GM21423 (cell line): Measurements from ENCODE around the gene MERTK.
"Not testable (repeated sequence)": the region's sequence is repeated elsewhere in the genome, so short reads cannot be mapped to it uniquely, and the experiment has no call there.

Experiments
- ATAC-seq: cut with Tn5 transposase; IDR thresholded peaks from one replicate; pipeline ENCODE4 v1.9.1; 2021; ENCODE audit warnings: mild to moderate bottlenecking, moderate library complexity; ENCODE audit not compliant: unreplicated experiment

The MERTK gene

DNA sequence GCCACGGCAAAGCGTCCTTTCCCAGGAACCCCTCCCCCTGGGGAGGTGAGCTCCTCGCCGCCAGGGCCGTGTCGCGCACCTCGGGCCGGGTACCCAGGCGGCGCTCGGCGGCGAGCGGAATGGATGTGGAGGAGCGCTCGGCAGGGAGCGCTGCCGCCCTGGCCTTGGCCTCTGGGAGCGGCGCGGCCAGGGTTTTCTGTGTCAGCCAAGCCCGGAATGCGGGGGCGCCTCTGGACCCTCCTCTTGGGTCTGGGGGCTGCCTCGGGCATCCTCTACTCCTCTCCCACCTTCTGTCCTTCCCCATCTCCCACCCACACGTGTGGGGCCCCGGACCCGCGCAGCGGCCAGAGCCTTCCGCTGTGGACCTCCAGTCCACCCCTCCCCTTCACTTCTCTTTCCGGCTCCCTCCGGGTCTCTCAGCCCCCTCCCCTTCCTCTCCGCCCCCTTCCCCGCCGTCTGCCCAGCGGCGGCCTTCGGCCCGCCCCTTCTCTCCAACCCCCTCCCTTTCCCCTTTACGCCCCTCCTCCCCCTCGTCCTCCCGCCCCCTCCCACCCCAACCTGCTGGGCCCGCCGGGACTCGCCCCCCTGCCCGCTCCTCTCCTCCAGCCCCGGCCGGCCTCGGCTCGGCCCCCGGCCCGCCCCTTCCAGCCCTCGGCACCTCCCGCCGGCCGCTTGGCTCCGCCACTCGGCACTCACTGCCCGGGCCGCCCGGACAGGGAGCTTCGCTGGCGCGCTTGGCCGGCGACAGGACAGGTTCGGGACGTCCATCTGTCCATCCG is at the start of gene MERTK:
MERTK (plus strand) TSS at position 684 of the 779 bp plus-strand sequence. CDS start 129 bp downstream, outside the sequence.
- ATAC-seq: peak; percentile 67

DNA sequence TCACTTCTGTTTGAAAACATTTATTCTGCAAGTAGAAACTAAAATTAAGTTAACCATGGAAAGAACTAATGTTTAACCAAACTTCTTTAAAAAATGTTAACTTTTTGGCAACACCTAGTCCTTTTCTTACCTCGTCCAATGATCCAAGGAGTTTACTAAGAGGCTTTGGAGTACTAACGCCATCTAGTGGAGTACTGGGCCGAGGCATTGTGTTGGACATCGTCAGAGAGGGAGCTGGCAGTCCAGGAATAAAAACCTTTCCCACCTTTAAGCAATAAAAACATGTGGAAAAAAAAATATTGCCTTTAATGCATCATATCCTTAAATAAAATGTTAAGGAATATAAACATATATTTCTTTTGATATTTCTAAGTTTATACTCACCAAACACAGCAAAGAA is 47.8 kb upstream of the MERTK start:
- ATAC-seq: not testable (repeated sequence)

DNA sequence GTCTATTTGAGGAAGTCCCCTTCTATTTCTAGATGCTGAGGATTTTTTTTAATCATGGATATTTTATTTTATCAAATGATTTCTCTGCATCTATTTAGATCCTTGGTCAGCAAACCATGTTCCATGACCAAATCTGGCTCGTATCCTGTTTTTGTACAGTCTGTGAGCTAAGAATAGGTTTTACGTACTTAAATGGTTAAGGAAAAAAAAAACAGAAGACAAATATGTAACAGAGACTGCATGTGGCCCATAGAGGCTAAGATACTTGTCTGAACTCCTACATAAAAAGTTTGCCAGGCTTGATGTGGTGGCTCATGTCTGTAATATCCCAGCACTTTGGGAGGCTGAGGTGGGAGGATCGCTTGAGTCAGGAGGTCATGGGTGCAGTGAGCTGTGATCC is 45.9 kb upstream of the MERTK start:
- ATAC-seq: not testable (repeated sequence)

DNA sequence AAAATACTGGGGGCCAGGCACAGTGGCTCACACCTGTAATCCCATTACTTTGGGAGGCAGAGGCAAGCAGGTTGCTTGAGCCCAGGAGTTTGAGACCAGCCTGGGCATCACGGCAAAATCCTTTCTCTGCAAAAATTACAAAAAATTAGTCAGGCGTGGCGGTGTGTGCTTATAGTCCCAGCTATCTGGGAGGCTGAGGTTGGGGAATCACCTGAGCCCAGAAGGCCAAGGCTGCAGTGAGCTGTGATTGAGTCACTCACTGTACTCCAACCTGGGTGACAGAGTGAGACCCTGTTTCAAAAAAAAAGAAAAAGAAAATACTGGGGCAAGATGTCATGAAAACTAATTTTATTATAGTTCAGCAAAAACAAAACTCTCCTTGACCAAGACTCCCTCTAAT is 38.4 kb upstream of the MERTK start:
- ATAC-seq: not testable (repeated sequence)

DNA sequence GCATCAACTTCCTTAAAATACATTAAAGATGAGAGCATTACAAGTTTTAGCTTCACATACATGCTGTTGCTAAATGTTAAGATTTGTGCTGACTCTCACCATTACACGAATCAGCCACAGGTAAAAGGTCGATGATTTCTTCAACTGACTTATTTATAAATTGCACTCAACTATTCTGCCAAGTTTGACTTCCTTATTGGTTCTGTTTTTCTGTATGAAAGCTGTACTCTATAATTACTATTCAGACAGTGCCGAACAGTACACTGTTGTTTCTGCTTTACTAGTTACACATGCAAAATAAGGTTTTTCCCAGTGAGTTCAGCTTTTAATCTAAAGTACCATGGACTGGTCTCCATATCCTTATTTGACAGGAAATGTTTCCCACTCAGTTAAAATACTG is 33.3 kb upstream of the MERTK start:
- not testable (repeated sequence) for ATAC-seq

DNA sequence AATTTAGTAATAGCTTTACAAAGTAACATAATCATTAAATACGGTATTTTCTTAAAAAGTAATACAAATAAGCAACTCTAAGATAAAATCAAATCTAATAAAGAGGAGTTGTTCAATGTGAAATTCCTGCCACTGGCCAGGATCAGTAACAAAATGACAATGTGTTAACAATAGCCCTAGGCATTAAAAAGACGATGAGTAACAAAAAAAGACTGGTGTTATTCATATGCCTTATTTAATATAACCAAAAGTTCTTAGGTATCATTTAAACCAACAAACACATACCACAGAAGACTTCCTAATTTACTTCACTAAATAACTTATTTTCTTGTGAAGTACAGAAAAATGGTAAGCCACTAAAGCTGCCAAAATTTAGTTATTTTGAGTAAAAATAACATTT is 25.6 kb upstream of the MERTK start:
- not testable (repeated sequence) for ATAC-seq

DNA sequence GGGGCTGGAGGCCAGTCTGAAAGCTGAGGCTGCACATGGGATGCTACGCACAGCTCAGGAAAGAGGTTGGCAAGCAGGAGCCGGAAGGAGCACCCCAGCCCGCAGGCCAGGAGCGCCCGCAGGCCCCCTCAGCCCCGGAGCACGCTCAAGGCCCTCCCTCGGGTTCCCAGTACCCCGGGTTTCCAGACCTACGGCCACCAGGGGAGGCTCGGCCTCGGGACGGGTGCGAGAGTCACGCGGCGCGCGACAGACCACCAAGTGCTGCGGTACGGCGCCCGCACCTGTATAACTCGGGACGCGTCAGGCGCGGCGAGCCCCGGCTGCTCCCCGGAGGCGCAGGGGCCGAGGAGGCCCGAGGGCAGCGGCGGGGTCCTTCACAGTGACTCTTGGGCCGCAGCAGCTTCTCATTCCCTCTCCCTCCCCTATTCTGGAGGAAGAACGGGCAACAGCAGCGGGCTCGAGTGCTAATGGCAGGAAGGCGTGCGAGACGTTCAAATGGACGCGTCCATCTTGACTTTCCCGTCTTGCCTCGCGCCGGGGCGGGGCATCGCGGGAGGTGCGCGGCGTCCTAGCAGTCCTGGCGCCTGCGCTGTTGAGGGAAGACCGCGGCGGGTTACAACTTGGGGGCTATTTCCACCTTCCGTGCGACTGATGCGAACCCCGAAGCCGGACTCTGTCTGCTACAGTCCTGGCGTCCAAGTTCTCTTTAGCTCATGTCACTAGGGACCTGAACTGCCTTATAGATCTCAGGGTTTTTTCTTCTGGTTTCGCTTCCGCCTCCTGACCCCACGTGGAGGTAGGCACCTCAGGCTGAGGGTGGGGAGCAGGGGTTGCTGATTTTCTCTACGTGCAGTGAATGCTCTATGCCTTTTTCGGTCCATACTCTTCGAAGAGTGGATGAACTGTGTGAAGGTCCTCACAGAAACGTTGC is 14.5 kb upstream of the MERTK start, which contains the start of gene ANAPC1:
ANAPC1 (minus strand) TSS at position 533 of the 931 bp plus-strand sequence. CDS start 3,368 bp downstream, outside the sequence.
- ATAC-seq: peak; percentile 85

DNA sequence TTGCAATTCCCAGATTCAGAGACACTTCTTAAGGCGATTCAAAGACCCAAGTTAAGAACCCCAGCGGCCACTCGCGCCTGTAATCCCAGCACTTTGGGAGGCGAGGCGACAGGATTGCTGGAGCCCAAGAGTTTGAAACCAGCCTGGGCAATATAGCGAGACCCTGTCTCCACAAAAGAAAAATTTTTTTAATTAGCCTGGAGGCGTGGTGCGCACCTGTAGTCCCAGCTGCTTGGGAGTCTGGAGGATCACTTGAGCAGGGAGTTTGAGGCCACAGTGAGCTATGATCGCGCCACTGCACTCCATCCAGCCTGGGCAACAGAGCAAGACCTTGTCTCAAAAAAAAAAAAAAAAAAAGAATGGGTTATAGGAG is 13.8 kb upstream of the MERTK start:
- no peak for ATAC-seq

DNA sequence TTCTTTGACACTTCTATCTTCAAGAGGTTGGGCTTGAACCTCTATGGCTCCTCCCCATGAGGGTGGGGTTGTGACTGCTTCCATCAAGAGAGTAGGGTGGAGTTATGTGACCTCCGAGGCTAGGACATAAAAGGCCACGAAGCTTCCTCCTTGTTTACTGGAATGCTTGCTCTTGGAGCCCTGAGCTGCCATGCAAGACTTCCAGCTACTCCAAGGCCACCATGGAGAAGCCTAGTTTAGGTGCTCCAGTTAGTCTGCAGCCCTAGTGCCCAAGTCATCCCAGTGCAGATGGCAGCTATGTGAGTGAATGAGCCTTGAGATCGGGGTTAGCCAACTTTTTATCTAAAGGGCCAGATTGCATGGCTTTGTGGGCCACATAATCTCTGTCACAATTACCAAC is 2.4 kb upstream of the MERTK start:
- no peak for ATAC-seq

DNA sequence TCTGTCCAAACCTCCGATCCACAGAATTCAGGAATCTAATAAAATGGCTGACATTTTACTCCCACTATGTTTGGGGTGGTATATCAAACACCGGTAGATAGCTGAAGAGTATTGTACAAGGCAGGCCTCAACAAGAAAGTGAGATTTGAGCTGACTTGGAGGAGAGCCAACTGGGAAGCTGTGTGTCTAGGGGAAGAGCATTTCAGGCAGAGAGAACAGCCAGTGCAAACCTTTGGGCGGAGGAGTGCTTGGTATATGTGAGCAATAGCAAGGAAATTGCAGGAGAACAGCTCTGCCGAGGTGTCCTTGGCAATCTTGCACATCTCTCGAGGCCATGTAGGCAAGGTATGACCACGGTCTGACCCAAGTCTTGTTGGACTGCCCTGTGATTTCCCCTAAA is 1.8 kb upstream of the MERTK start:
- ATAC-seq: no peak

DNA sequence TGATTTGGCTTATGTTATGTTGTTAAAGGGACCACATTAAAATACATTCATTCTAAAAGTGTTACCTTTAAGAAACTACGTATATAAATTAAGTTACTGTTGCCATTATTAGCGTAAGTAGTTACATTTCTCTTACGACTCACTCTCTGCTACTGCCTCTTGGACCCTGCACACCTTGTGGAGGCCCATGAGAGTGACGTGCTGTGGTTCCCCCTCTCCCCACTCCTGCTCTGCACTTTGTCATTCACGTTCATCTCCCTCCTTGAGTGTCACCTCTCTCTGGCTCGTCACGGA is 830 bp upstream of the MERTK start:
- ATAC-seq: peak; percentile 21

DNA sequence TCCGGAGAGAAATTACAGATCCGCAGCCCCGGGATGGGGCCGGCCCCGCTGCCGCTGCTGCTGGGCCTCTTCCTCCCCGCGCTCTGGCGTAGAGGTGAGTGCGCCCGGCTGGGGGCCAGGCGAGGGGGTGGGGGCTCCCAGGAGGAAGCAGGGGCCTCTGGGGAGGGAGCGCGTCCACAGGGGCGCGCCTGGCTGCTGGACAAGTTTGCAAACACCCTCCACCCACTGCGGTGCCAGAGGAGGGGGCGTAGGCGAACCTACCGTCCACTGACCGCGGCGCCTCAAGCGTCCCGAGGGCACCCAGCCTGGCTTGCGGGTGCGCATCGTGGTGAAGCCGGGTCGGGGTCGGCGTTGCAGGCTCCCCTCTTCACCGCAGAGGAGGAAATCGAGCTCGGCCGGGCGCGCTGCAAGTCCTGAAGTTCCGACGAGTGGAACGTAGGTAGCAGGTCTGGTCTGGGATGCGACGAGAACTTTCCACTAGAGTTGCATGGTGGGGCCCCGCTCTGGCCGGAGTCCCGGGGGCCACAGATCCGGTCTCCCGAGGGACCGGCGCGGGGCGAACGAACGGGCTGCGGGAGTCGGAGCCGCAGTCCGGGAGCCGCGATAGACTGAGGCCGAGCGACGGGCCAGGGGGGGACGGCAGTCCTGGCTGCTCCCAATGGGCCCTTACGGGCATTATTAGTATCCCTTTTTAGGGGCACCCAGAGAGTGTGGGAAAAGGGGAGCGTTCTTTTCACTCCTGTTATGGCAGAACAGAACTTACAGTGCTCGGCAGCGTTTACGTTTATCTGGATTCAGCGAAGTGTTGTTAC is 502 bp downstream of the MERTK start:
- peak; percentile 13 for ATAC-seq

DNA sequence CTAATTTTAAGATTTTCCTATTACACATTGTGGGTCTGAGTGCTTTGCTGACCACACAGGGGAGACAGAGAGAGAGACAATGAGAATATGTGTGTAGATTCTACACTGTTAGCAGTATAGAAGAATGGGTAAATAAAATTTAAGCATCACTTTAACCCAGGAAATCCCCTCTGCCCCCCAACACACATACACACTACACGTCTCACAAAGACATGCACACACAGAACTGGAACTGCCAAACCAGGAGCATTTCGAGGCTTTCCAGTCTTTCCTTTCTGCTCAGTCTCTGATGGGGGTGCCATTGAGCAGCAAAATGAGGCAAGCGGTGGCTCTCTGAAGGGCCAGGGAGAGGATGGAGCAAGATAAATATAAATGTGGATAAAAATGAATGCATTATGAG is 2.5 kb downstream of the MERTK start:
- no peak for ATAC-seq

DNA sequence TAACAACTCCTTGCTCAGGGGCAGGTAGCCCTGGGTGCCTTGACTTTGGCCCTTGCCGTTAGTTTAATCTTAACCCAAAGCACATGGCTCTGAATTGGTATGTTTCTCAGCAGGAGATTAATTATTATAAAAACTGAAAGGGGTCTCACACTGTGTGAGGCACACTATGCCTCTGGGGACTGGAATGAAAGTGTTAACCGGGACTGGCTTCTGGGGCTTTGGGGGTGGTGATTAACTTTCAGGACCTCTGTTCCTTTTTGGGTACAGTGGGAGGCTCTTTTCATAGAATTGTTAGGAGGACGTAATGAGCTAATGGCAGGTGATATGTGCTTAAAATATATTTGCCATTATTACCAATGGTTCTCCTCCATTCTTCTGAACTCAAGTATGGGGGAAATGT is 5.1 kb downstream of the MERTK start:
- ATAC-seq: no peak

DNA sequence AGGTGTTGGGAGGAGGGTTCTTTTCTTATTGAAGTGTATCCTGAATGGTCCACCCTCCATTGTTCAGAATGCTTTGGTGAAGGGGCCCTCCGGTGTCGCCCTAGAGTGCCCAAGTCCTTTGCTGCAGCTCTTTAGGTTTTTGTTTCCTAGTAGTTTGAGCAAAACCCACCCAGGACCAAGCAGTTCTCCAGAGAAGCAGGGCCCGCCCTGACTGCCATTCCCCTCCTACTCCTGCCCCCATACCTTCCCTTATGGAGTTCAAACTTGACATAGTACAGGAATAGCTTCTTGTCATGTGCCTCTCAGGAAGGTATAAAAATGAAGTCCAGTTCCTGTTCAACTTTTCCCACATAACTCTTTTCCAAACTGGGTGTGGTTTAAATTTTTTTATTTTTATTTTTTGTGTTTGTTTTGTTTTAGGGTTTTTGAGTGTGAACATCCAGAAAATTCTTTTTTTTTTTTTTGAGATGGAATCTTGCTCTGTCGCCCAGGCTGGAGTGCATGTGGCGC is 5.6 kb downstream of the MERTK start:
- ATAC-seq: no peak

DNA sequence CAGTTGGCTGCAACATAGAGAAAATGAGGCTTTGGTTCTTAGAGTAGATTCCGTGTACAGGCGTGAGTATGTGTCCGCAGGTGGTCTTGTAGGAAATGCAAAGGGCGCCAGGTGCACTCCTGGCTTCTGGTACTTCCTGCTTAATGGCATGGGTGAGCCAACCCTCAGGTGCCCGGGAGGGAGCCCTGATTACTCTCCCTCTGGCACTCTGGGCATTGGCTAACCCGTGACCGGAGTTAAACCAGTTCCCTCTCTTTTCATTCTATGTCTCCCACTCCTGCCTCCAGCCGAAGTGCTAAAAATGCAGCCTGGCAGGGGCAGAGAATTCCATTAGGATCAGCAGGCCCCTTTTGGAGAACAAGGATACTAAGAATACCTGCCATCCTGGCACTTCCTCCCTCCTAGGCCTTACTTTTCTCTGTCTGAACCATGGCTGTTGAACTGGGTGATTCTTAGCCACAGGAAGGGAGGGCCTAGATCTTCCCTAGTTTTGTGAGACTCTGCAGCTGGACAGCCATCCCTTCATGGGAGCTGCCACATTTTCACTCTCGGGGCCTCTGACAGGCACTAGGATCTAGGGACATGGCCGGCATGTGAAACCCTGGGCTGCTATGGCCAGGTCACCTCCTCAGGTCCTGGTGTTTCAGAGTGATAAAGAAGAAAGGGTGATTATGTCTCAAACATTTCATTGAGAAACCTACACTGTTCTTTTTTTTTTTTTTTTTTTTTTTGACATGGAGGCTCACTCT is 6.5 kb downstream of the MERTK start:
- ATAC-seq: no peak

DNA sequence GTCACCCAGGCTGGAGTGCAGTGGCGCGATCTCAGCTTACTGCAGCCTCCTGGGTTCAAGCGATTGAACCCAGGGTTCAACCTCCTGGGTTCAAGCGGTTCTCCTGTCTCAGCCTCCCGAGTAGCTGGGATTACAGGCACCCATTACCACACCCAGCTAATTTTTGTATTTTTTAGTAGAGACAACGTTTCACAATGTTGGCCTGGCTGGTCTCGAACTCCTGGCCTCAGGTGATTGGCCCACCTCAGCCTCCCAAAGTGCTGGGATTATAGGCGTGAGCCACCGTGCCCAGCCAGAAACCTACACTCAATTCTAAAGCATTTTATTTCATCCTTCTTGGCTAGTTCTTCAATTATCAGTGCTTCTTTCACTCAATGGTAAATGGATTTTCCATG is 7.1 kb downstream of the MERTK start:
- ATAC-seq: not testable (repeated sequence)

DNA sequence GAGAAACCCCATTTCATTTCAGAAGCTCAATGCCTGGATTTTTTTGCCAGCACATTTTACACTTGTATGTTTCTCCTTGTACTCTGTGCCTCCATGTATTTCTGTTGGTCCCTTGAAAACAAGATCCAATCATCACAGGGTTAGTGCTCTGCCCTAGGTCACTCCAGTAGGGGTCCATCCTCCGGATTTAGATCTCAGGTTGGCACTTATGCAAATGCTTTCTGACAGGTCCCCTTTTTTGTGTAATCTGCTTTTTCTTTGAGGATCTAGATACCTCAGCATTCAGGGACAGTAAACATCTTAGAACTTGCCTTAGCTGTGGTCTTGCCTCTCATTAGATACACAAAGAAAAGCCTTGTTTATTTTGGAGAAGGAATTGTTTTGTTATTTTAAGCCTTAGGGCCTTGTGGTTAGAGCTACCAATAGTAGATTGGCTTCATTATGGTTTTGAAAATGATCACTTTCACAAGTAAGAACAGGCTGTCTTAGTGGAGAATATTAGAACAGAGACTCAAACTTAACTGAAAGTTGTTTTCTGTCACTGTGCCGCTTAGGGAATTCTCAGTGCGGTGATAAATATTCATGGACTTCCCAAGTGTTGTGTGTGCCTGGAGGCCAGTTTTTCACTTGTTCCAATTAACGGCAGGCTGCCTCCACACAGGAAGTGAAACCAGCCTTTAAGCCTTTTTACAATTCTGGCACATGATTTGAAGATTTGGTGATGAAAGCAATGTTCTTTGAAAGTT is 7.8 kb downstream of the MERTK start:
- ATAC-seq: peak; percentile 64

DNA sequence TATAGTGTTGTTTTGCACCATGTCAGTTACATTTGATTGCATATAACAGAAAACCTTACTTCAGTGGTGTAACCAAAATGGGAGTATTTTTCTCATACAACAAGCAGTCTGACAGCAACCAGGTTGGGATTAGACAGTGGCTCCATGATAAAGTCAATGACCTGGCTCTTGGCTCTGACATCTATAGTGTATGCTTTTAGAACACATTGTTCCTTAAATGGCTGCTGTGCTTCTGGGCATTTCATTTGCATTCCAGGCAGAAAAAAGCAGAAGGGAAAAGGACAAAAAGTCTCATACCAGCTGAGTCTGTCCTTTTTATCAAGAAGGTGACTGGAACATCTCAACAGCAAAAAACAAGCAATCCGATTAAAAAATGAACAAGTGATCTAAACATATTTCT is 10.2 kb downstream of the MERTK start:
- no peak for ATAC-seq

DNA sequence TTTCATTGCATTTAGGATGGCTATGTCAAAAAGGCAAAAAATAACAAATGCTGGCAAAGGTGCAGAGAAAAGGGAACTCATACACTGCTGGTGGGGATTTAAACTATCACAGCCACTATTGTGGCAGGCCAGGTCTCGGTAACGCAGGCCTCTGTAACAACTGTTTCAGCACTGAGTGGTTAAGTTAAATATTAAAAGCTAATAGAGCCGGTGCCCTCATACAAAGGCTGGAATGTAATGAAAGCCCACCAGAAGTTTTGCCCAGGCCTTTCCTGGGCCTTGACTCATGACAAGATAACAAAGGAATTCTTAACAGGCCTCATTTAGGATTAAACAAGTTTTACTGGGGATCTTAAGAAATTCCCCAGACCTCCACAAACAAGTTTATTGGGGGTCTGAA is 10.7 kb downstream of the MERTK start:
- ATAC-seq: no peak
